GM18861 (cell line): ENCODE results near the gene PTPRB.

Experiments used
- ATAC-seq: cut with Tn5 transposase; IDR thresholded peaks from one replicate; pipeline ENCODE4 v1.9.1; 2021; ENCODE audit not compliant: unreplicated experiment

Gene PTPRB

DNA sequence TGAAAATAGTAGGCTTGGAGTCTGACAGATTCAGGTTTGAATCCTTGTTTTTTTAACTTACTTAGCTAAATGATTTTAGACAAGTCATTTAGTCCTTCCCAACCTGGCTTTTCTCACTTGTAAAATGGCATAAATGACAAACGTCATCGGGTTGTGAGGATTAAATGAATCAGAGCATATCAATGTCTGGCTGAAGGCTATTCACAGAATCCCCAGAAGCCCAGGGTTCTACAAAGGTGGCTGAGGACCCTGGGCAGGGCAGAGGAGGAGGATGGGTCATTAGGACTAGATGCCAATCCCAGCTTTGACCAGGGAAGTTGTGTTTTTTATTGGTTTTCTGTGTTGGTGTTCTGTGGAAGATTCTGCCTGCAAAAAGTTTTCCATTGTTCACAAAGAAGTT, 7.6 kb upstream of the PTPRB start:
- no peak for ATAC-seq

DNA sequence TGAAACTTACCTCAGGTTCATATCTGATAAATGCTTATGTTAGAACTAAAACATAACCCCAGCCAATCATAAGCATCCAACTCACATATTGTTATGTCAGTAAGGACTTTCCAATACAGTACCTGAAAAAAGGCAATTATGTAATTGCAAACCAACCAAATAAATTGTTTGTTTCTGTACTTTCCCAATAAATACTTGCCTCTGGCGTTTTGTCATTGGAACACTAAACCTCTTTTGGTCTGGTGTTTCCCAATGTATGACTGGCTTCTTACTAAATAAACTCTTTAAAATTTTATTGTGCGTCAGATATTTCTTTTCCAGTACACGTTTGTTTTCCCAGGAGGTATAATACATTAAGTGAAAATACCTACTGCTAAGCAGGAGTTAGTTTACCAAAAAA, 6.7 kb upstream of the PTPRB start:
- no peak for ATAC-seq

DNA sequence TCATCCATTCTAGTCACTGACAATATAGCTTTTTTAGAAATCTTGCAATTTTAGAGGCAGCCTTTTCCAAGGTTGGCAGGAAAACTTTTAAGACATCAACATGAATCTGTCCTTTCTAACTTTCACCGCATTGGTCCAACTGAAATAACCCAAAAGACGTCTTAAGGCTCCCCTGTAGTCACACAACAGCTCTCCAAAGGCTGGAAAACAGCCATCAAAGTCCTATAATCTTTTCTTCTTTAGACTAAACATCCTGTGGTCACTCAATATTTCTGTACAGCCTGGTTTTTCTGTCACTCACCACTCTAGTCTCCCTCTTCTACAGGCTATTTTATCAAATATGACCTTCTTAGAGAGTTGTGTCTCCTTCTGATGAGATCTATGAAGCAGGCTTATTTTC, 4.5 kb upstream of the PTPRB start:
- ATAC-seq, result no peak

DNA sequence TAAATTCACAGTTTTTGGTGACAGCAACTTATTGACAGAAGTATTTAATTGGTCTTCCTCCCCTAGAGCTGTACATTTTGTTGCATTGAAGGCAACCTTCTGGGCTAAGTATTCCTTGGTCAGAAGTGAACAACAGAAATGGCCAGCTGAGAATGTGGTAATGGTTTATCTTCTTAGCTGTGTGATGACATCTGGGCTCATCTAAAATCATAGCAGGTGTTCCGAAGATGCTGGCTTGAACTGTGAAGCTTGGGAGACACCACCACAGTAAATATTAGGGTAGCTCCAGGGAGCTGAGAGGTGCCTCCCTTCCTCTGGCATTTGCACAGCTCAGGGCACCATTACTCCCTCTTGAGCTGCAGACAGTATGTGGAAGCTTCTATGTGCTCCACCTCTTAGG, 3.7 kb upstream of the PTPRB start:
- no peak for ATAC-seq

DNA sequence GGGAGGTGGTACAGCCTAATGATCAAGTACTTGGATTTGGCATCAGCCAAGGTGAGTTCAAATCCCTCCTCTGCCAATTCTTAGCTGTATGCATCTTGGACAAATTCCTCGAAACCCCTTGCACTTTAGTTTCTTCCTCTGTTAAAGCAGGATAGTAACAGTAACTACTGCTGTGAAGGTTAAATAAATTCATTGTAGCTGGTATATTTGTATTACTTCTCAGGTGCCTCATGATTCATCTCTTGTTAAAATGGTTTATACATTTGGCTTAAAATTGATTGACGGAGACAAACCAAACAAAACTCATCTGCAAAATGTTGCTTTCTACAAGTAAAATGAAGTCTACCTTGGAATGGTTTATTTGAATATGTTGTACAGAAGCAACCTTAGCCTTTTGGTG, 2.3 kb upstream of the PTPRB start:
- no peak for ATAC-seq

DNA sequence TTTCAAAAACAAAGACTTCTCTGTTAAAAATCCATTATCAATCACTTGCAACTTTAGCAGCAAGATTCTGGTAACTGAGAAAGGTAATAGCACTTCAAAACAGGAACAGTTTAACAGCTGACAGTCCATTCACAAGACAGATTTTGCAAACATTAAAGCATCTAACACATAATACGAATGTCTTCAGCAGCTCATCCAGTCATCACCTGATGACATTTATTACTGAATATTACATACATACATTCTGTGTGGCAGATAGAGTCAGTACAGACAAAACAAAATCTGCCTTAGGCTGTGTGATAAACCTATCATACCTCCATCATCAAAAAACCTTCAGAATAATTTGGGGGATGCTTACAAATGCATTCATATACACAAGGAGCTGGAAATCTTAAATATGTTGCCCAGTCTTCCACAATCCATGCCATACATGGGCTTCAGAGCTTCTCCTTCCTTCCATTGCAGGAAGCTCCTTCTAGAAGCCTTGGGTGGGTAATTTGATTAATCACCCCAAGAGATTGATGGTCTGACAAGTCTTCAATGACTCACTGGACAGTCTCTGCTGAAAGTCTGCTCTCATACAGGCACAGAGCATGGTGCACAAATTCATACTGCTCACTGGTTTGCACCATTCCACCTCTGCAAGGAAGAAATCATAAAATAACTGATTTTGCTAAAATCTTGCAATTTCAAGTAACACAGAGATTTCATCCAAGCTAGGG, 1.6 kb upstream of the PTPRB start:
- ATAC-seq, result no peak

DNA sequence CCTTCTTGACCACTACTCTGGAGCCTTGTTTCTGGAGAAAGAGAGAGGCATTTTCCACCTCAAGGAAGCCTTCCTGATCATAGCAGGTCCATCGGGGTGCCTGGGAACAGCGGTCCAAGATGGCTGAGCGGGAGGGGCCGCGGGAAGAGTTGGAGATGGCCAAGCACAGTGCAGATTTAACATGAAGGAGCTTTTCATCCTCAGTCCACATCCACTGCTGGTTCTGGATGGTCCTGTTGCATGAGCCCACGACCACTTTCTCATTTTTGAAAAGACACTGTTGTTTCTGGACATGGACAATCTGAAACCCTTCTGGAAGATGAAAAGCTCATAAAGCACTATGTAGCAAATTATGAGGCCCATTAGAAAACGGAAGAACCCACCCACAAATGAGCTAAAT, 1.5 kb downstream of the PTPRB start:
- ATAC-seq, result no peak

DNA sequence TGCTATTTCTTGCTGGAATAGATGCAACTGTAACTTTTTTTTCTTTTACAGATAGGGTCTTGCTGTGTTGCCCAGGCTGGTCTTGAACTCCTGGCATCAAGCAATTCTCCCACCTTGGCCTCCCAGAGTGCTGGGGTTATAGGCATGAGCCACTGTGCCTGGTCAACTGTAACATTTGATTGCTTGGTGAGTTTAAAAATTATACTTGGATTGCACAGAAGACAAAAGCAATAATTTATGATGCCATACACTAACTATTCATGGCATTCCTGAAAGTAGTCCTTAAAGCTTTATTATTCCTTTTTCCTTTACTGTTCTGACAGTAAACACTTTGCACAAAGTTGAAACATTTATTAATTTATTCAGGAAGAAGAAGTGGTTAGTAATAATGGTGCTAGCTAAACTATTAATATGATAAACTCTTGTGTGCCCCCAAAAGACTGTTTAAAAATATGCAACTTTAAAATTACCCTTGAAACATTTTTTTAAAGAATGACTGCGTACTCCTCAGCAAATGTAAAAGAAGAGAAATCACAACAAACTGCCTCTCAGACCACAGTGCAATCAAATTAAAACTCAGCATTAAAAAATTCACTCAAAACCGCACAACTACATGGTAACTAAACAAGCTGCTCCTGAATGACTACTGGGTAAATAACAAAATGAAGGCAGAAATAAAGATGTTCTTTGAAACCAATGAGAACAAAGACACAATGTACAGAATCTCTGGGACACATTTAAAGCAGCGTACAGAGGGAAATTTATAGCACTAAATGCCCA, 8.3 kb downstream of the PTPRB start:
- no peak for ATAC-seq

DNA sequence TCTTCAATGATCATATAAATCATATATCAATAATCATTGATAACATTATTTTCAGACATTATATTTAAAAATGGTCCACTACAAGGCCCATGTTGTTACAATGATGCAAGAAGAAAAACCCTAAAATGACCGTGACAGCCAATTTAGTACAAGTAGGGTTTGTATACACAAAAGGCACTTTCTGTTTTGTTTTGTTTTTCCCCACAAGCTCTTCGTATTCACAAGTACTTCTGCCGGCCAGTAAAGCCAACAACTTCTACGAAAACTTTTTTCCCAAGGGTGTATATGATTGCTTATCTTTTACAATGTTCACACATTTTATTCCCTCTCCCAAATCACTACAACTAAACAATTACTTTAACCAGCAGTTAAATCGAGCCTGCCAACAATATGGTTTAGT, 9.6 kb downstream of the PTPRB start:
- ATAC-seq, result no peak

DNA sequence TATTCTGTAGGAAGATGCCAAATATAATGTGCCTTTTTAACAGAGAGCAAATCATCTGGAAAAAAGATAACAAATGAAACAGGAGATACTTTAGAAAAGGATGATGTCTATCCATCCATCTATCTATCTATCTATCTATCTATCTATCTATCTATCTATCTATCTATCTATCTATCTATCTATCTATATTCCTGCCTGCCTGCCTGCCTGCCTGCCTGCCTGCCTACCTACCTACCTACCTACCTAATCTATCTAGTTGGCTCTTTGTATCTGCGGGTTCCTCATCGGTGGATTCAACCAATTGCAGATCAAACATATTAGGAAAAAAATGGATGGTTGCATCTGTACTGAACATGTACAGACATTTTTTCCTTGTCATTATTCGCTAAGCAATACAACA, 11.0 kb downstream of the PTPRB start:
- ATAC-seq, result no peak

DNA sequence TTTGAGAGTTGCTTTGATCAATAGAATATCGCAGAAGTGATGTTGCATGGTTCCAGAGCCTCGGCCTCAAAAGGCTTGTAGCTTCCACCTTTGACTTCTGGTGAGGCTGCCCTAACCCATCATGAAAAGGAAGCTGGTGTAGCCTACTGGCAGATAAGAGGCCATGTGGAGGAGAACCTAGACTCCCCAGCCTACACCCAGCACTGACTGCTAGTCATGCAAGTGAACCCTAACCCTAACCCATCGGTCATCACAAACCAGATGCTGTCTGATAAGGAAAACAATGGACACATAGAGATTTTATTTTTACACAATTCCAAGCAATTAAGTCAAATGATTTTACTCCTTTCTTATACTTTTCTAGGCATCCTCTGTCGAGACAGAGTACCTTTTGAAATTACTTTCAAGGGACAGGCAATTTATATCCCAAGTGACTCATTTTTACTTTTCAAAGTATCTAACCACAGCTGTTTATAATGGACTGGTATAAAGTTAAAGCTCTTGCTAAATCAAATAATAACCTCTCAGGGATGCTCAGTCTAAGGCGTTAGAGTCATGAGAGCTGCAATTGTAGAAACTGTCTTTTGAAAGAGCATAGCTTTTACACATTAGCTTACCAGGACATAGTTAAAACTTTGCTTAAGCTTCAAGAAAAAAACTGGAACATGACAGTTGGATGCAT, 17.6 kb downstream of the PTPRB start:
- no peak for ATAC-seq

DNA sequence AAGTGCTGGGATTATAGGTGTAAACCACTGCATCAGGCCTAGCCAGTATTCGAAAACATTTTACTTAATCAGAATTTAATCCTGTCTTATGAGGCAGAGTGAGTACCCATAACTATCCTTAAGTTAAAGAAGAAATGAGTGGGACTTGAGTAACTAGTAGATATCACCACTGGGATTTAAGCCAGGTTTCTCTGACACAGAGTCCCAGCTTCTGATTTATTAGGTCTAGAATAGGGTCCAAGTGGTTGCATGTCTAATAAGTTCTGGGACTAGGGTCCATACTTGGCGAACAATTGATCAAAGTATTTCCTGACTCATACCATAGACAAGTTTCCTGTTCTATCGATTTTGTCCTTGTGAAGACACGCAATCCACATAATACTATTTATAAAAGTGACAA, 18.9 kb downstream of the PTPRB start:
- ATAC-seq, result no peak

DNA sequence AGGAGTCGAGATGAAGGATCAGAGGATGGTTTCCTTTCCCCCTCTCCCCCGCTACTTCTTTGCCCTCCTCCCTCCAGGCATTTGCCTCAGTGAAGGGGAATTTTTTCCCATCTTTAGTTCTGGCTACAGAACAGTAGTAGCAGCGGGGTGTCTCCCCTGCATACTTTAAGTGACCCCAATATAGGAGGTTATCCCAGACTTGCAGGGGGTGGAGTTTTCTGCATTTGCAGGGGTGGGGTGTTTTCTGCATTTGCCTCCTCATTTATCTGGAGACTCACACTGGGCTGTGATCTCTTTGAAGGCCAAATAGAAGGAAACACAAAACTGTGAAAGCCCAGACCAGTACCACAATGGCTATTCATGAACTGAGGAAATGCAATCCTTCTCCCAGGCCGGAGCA, 19.8 kb downstream of the PTPRB start:
- no peak for ATAC-seq

DNA sequence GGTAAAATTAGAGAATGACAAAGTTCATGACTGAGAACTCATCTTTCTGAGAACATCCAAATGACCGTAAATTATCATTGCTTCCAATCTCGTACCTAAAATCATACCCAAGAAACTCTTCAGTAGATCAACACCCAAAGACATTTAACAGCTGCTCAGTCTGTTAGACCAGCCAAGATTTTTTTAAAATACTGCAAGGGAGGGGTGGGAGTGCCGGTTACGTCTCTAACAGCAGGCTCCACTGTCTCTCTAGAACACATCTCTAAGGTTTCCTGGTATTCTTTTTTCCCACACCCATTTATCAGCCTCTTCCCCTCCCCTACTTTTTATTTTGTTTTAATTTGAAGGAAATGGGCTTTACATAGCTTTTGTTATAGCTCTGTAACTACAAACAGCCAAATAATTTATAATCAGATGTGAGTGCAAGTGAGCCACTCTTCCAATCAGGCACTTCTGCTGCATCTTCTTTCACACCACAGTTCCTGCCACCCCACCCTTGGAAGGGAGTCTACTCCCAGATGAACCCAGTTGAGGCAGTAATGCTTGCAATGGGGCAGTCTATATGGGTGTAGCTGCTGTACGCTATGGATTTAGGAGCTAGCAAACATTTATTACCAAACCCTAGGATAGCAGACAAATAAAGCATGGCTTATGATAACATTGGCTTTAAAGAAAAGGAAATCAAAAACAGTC, 21.9 kb downstream of the PTPRB start:
- ATAC-seq, result no peak

DNA sequence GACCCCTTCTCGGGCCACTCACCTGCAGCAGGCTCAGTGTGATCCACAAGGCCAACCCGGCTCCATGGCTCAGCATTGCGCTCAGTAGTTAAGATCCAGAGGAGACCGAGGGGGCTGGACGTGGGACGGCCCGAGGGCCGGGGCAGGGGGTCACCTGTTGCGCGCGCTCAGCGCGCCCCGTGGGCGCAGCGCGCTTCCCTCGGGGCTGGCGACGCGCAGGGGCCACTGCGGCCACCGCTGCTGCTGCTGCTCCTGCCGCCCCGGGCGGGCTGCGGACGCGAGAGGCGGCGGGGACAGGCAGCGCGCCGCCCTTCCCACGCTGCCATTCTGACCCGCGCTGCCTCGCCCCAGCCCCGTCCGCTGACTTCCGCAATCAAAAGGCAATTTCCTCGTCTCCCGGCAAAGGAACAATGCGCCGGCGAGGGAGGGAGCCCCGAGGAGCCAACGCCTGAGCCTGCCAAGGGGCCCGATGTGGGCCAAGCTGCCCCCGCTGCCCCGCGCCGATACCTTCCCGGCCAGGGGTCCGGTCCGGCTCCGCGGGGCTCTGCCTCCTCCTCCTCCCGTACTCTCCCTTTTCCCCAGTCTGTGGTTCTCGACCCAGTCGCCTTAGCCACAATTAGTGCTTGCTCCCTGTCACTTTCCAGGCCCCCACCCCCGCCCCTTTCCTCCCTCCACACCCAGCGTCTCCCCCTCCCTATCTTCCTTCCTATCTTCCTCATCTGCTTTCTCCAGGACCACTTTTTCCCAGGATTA, 27.3 kb downstream of the PTPRB start:
- ATAC-seq, result no peak

DNA sequence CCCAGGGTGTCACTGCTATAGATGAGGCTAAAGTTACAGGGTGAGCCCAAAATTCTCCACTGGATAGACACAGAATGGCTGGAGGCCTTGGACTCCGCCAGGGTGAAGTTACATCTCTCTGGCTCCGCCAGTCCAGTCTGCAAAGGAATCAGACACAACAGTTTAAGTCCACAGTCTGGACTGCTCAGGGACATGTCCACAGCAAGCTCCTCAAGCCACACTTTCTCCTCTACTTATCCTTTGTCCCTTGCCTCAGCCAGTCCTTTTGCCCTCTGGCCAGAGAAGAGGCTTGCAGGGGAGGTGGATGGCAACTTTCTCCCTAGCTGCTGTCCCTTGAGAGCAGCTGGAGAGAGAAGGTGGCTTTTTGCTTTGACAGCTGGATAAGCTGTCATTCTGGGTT, 28.0 kb downstream of the PTPRB start:
- no peak for ATAC-seq

DNA sequence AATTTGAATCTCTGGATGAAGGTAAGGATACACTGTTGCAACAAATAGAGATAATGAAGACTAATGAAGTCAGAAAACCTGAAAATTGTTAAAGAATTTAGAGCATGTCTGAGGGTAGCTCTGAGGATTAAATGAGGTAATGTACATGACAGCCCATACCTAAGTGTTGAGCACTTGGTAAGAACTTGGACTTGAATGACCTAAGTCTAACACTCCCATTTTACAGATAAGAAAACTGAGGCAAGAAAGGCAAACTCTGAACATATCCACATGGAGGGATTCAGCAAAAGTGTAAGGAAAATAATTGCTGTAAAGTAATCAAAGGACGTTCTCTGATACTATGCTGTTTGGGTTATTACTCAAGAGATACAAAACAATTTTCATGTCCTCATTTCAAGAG, 29.0 kb downstream of the PTPRB start:
- no peak for ATAC-seq

DNA sequence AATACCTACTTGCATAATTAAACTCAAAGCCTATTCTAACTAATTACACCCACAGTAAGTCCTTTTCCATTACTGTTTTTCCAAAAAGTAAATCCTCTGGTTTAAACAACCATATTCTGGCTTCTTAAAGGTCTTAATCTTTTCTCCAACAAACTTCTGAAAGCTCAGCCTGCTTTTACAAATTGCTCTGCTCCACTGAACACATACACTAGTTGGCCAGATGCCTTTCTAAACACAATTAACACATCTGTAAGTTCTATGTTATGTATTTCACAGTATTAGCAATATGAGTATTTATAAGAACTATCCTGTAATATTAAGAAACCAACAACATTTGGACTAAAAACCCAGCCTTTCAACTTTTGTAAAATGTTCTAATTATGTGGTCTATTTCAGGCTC, 30.1 kb downstream of the PTPRB start:
- no peak for ATAC-seq

DNA sequence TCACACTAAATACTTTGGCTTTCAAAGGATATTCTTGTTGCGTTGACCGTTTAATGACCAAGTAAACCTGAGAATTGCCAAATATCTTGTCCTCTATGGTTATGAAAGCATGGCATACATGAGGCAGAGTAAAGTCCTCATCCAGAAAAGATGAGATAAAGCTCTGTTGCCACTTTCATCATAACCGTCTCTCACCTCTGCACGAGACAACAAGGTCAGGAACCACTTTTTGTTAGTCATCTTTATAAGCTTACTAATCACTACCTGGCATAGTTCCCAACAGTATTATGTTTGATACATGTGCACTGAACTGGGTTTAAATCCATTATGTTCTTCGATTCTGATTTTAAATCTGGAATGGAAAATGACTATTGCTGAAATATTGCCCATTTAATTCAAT, 31.3 kb downstream of the PTPRB start:
- ATAC-seq, result no peak

DNA sequence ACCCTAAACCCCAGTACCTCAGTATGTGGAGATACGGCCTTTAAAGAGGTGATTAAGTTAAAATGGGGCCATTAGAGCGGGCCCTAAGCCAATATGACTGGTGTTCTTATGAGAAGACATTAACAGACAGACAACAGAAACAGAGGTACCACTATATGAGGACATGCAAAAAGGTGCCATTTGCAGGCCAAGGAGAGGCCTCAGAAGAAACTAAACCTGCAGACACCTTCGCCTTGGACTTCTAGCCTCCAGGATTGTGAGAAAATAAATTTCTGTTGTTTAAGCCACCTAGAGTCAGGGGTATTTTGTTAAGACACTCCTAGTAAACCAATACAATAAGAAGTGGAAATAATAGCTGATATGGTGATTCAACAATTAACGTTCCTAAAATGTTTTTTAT, 32.6 kb downstream of the PTPRB start:
- no peak for ATAC-seq

DNA sequence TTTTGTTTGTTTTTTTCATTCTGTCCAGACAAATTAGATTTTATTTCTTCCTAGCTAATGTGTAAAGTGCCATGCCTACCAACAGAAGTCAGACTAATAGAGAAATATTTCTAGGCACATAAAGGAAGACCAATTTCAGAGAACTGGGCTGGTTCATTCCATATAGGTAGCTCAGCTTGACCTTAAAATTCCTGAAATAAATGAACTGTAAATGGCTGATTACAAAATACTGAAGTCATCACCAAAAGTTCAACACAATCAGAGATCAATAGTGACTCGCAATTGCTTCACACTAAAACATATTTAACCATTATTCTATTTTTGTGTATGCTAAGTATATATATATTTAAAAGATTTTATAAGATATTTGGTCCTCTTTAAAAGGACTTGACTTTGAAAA, 34.2 kb downstream of the PTPRB start:
- ATAC-seq, result no peak
